Measurements from ENCODE around the gene SPRR2G.
"Not testable (repeated sequence)": the region's sequence is repeated elsewhere in the genome, so short reads cannot be mapped to it uniquely, and the experiment has no call there.

The SPRR2G gene

GRCh38 chr1:153113416-153113815 lies 37.3 kb downstream of the SPRR2G start, which contains the start of gene SPRR2F:
Gene SPRR2F, minus strand, starts transcription at chr1:153113516. Its CDS starts 783 bp downstream, at chr1:153112733.
- no peak for ATAC-seq

- ATAC-seq: not testable (repeated sequence)
Observed at GRCh38 chr1:153112454-153112853, 38.2 kb downstream of the SPRR2G start.

GRCh38 chr1:153100245-153100644 lies 50.4 kb downstream of the SPRR2G start:
- no peak for ATAC-seq
